K562 (cell line): ENCODE results near the gene POLR1A. TPM values are rescaled to one million over a fixed set of nuclear protein-coding genes. Genes with fewer than 3 reads are reported as not detected.

Experiments
- ATF1 ChIP-seq, 2 experiments: fragments of 450-650 bp in 1 of 2; IDR thresholded peaks; 2 replicates each; pipeline ENCODE4 v1.6.1; 2016; ENCODE audit warnings: missing compliant biosample characterization in 1 of 2, missing genetic modification characterization in 1 of 2
- CAMTA2 ChIP-seq: fragments of 250-450 bp; sonication (Bioruptor Pico); conservative IDR thresholded peaks from 2 replicates; pipeline ENCODE4 v1.5.1; 2022
- CBFA2T2 ChIP-seq: fragments of 450-650 bp; conservative IDR thresholded peaks from 2 replicates; pipeline ENCODE4 v1.6.1; 2017; ENCODE audit warnings: mild to moderate bottlenecking
- CC2D1A ChIP-seq: fragments of 450-650 bp; IDR thresholded peaks from 2 replicates; pipeline ENCODE4 v1.6.1; 2017; ENCODE audit warnings: mild to moderate bottlenecking
- DMBX1 ChIP-seq: fragments of 250-450 bp; sonication (Bioruptor Pico); IDR thresholded peaks from 2 replicates; pipeline ENCODE4 v1.8.0; 2022; ENCODE audit warnings: inconsistent platforms, mild to moderate bottlenecking, moderate library complexity, borderline replicate concordance
- EP400 ChIP-seq: fragments of 450-650 bp; IDR thresholded peaks from 2 replicates; pipeline ENCODE4 v1.6.1; 2017; ENCODE audit warnings: antibody characterized with exemption, mild to moderate bottlenecking, moderate library complexity
- FOXM1 ChIP-seq, 2 experiments: fragments of 450-650 bp in 1 of 2; sonication (generic) in 1 of 2; formaldehyde crosslinking in 1 of 2; IDR thresholded peaks; 2 replicates each; pipeline versions ENCODE4 v1.6.1 to v1.9.0; 2017 to 2022; ENCODE audit warnings: low read depth in 2 of 2, mild to moderate bottlenecking in 2 of 2, missing genetic modification reagents in 1 of 2, moderate library complexity in 1 of 2
- FUS ChIP-seq: fragments of 200-400 bp; formaldehyde crosslinking; optimal IDR thresholded peaks from 2 replicates; pipeline ENCODE3; 2017; ENCODE audit warnings: low read depth, low read length
- HCFC1 ChIP-seq: IDR thresholded peaks from 2 replicates; pipeline ENCODE4 v1.6.1; 2012; ENCODE audit warnings: low read depth, low read length, improper control_type of control experiment
- KDM4B ChIP-seq, 2 experiments: fragments of 450-650 bp in 1 of 2; sonication (generic) in 1 of 2; IDR thresholded peaks; 2 replicates each; pipeline ENCODE4 v1.6.1; 2016 to 2017; ENCODE audit warnings: borderline replicate concordance in 2 of 2, antibody characterized with exemption in 1 of 2, low read depth in 1 of 2, mild to moderate bottlenecking in 1 of 2
- MBD2 ChIP-seq: sonication (generic); IDR thresholded peaks from 2 replicates; pipeline ENCODE4 v1.6.1; 2016; ENCODE audit warnings: low read depth, borderline replicate concordance
- MECOM ChIP-seq: fragments of 250-450 bp; sonication (Bioruptor Pico); IDR thresholded peaks from 2 replicates; pipeline ENCODE4 v1.8.0; 2022; ENCODE audit warnings: inconsistent platforms
- NCOA1 ChIP-seq: fragments of 450-650 bp; IDR thresholded peaks from 2 replicates; pipeline ENCODE4 v1.6.1; 2016; ENCODE audit warnings: low read depth
- RUNX1 ChIP-seq: sonication (generic); IDR thresholded peaks from 2 replicates; pipeline ENCODE4 v1.6.1; 2016; ENCODE audit warnings: antibody characterized with exemption, low read depth
- SMARCB1 ChIP-seq: IDR thresholded peaks from 2 replicates; pipeline ENCODE4 v1.6.1; 2011; ENCODE audit warnings: improper control_type of control experiment, low read depth; ENCODE audit not compliant: insufficient read length
- TOE1 ChIP-seq, 2 experiments: fragments of 450-650 bp in 1 of 2; sonication (generic) in 1 of 2; formaldehyde crosslinking in 1 of 2; IDR thresholded peaks; 2 replicates each; pipeline versions ENCODE4 v1.7.1 to v1.8.0; 2016 to 2022; ENCODE audit warnings: borderline replicate concordance in 2 of 2, mild to moderate bottlenecking in 2 of 2, antibody characterized with exemption in 1 of 2, inconsistent platforms in 1 of 2, low read depth in 1 of 2, missing genetic modification reagents in 1 of 2, moderate library complexity in 1 of 2
- TRIM28 ChIP-seq: fragments of 450-650 bp; IDR thresholded peaks from 2 replicates; pipeline ENCODE4 v1.6.1; 2017
- U2AF1 ChIP-seq: fragments of 200-400 bp; formaldehyde crosslinking; optimal IDR thresholded peaks from 2 replicates; pipeline ENCODE3; 2017; ENCODE audit warnings: mild to moderate bottlenecking, low read depth, low read length, moderate library complexity
- ZNF324 ChIP-seq: fragments of 250-450 bp; sonication (Bioruptor Pico); IDR thresholded peaks from 2 replicates; pipeline ENCODE4 v1.4.0; 2020; ENCODE audit warnings: mild to moderate bottlenecking
- polyA plus RNA-seq, 8 experiments: library from polyadenylated mRNA; depleted of rRNA in 4 of 8; stranded (reverse) in 5 of 8; unstranded in 3 of 8; fragments of >200 nt; fragmentation: Nextera tagmentation in 2 of 8; fragmentation: Illumina TruSeq in 1 of 8; extraction: Ambion mirVana in 2 of 8; extraction: Trizol in 1 of 8; gene quantifications; 2 replicates each; pipeline versions ENCODE4 v1.2.1 to v1.2.3, GENCODE V29; 2011 to 2014; ENCODE audit warnings: inconsistent platforms in 1 of 8, missing spikeins in 1 of 8
- total RNA-seq, 7 experiments: library from RNA; depleted of rRNA in 6 of 7; stranded (reverse); fragments of >200 nt in 6 of 7; fragmentation: Illumina TruSeq in 2 of 7; extraction: Trizol in 2 of 7; gene quantifications; 2 replicates each; pipeline versions ENCODE4 v1.2.1 to v1.2.3, GENCODE V29; 2011 to 2021; ENCODE audit warnings: low replicate concordance in 1 of 7
- TF ChIP-seq, protein P1 (sequence below), 2 experiments: fragments of 450-650 bp in 1 of 2; sonication (generic) in 1 of 2; formaldehyde crosslinking in 1 of 2; IDR thresholded peaks in 1 of 2; conservative IDR thresholded peaks in 1 of 2; 2 replicates each; pipeline versions ENCODE4 v1.6.1 to v1.8.1; 2016 to 2023; ENCODE audit warnings: mild to moderate bottlenecking in 2 of 2, moderate library complexity in 2 of 2, inconsistent platforms in 1 of 2, missing genetic modification reagents in 1 of 2
- TF ChIP-seq, protein P2 (sequence below), 2 experiments: fragments of 250-450 bp in 1 of 2; fragments of 450-650 bp in 1 of 2; sonication (Bioruptor Pico) in 1 of 2; IDR thresholded peaks; 2 replicates each; pipeline versions ENCODE4 v1.6.1 to v1.8.0; 2016 to 2021; ENCODE audit warnings: mild to moderate bottlenecking in 2 of 2, moderate library complexity in 2 of 2, missing compliant biosample characterization in 1 of 2, missing genetic modification characterization in 1 of 2
- TF ChIP-seq, protein P3 (sequence below): sonication (generic); formaldehyde crosslinking; IDR thresholded peaks from 2 replicates; pipeline ENCODE4 v1.5.0; 2020; ENCODE audit warnings: missing genetic modification reagents

The POLR1A gene
- total and polyA plus RNA-seq, 9 of the 15 experiments (the other 6 are each of a cell fraction or from before 2014, with no cell fraction given): 3.0 to 72.1 (median 21.8) TPM

DNA sequence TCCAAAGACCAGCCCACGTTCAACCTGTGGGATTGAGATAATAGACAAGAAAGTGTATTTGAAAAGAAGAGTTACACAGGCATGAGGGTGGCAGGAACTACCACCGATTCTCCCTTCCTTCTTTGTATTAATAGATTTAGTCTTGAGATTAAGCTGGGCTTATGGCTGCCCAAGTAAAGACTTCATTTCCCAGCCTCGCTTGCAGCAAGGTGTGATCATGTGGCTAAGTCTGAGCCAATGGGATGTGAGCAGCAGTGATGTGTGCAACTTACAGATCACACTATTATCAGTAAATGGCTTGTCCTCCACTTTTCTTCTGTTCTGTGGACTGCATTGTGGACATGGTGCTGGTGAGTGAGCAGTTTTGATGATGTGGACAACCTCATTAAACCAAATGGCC lies 101.7 kb downstream of the POLR1A start (continued):
- TF ChIP-seq, protein P1, sequence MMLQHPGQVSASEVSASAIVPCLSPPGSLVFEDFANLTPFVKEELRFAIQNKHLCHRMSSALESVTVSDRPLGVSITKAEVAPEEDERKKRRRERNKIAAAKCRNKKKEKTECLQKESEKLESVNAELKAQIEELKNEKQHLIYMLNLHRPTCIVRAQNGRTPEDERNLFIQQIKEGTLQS (IDR thresholded peaks at IDR 0.05): no peak
- TF ChIP-seq, protein P1 (CRISPR knock-in tag; conservative IDR thresholded peaks at IDR 0.05): no peak
- TF ChIP-seq SMARCB1: no peak
- TF ChIP-seq TOE1 (IDR thresholded peaks at IDR 0.05; ENCODE audit: borderline replicate concordance): no peak
- no peak for TF ChIP-seq TOE1 (CRISPR knock-in tag; IDR thresholded peaks at IDR 0.05; ENCODE audit: borderline replicate concordance, low read depth)
- TF ChIP-seq CC2D1A: no peak
- peak; percentile 91 for TF ChIP-seq HCFC1
- TF ChIP-seq, protein P2, sequence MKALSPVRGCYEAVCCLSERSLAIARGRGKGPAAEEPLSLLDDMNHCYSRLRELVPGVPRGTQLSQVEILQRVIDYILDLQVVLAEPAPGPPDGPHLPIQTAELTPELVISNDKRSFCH (CRISPR knock-in tag; IDR thresholded peaks at IDR 0.05): no peak
- TF ChIP-seq, protein P2 (tag; IDR thresholded peaks at IDR 0.05): no peak
- no peak for TF ChIP-seq TRIM28
- TF ChIP-seq EP400: no peak
- TF ChIP-seq, protein P3, sequence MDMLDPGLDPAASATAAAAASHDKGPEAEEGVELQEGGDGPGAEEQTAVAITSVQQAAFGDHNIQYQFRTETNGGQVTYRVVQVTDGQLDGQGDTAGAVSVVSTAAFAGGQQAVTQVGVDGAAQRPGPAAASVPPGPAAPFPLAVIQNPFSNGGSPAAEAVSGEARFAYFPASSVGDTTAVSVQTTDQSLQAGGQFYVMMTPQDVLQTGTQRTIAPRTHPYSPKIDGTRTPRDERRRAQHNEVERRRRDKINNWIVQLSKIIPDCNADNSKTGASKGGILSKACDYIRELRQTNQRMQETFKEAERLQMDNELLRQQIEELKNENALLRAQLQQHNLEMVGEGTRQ (CRISPR knock-in tag): peak; percentile 94
- TF ChIP-seq CBFA2T2: peak; percentile 35; the same call in 1 of the 2 replicates
- no peak for TF ChIP-seq MECOM
- no peak for TF ChIP-seq KDM4B (IDR thresholded peaks at IDR 0.05; ENCODE audit: borderline replicate concordance in 2 of 2, low read depth in 1 of 2)
- TF ChIP-seq CAMTA2 (CRISPR knock-in tag): no peak
- 0 out of 2 replicates have a peak, but pooled peaks have one; percentile 26 for TF ChIP-seq MBD2
- no peak for TF ChIP-seq FOXM1 (IDR thresholded peaks at IDR 0.05; ENCODE audit: low read depth)
- TF ChIP-seq FOXM1 (CRISPR knock-in tag; IDR thresholded peaks at IDR 0.05; ENCODE audit: low read depth): no peak
- TF ChIP-seq FUS: no peak
- TF ChIP-seq NCOA1: no peak
- no peak for TF ChIP-seq DMBX1 (CRISPR knock-in tag)
- no peak for TF ChIP-seq ATF1 (CRISPR knock-in tag; IDR thresholded peaks at IDR 0.05)
- TF ChIP-seq ATF1 (tag; IDR thresholded peaks at IDR 0.05): peak; percentile 60; the same call in 1 of the 2 replicates
- no peak for TF ChIP-seq RUNX1
- TF ChIP-seq ZNF324 (CRISPR knock-in tag): no peak
- TF ChIP-seq U2AF1: no peak
